ENCODE data around the gene EDDM3A.
"Not testable (repeated sequence)": the region's sequence is repeated elsewhere in the genome, so short reads cannot be mapped to it uniquely, and the experiment has no call there.

The EDDM3A gene, protein sequence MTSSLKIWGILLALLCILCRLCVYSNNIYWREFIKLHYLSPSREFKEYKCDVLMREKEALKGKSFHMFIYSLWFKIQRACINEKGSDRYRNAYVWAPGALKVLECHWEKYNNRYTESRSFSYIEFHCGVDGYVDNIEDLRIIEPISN

DNA sequence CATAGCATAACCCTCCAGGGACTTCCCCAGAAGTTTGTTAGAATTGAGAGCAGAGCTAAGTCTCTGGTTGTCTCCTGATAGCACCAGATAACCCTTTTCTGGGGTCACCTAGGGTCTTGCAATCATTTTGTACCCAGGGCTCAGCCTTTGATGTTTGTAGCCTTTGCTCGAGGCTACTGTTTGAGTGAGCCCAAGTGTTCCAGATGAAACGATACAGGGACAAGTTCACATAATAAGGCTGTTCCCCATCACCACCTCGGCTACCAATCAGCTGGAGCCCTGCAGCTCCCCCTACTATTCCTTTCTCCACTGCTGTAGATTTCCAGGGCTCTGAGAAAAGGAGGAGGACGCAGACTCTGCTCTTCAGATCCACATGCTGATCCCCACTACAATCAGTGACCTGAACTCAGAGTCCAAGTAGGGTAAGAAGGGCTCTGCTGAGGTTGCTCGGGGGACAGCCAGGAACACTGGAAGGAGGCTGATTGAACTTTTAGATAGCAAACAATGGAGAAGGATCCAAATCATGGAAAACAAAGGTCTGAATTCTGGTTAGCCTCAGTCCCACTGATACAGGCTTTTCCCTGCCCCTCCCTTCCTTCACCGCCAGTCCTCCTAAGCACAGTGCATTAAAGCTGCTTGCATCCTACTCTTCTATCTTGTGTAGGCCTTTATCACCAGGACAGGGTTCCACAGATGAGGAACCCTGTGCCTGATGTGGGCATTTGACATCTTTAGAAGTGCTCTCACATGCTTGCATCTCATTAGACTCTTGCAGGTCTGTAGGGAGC is at the start of gene EDDM3A:
Gene EDDM3A, plus strand, starts transcription at position 317 of the 788 bp plus-strand sequence. CDS start 1,694 bp downstream, outside the sequence.
- DNase-seq = no peak

DNA sequence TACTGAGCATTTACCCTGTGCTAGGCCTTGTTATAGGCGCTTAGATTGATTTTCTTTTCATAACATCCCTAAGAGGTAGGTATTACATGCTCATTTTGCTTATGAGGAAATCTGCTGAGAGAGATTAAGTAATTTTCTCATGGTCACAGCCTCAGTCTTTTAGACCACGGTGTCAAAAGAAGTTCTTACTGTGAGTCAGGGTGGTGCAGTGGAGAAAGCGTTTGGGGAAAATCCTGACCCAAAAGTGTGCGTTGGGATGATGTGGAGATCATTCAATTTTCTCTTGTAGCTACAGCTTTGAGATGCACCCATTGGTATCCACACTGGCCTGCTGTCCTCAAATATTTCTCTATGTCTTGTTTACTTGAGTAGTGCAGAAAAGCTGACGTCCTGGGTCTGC is 48.9 kb upstream of the EDDM3A start:
- no peak for DNase-seq

DNA sequence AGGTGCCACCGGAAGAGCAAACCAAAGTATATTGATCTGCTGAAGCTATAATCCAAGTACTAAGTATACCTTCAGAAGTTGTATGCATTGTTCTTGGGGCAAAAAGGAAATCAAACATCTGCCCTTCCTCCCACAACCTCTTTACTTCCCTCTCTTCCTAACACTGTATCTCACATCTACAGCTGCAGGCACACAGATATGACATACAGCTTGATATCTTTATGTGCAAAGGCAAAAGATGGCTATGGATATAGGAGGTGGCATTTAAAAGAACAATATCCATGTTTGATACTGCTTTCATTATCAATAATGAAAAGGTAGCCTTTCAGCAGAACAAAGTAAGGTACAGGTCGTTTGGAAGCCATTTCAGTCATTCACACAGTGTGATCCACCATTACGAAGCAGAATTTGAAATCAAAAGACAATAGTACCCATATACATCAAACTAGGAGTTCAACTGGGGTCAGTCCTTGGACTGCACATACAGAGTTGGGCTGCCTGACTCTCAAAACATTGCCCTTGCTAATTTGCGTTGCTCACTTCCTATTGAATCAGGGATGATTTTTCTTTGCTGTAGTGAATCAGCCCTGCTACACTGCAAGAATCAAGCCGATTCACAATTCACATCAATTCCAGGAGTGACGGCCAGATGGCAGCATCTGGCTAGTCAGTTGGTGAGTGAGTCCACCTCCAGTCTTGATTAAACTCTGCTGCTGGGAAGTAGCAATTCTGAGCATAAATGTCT is 48.2 kb upstream of the EDDM3A start:
- peak; percentile 66 for DNase-seq

DNA sequence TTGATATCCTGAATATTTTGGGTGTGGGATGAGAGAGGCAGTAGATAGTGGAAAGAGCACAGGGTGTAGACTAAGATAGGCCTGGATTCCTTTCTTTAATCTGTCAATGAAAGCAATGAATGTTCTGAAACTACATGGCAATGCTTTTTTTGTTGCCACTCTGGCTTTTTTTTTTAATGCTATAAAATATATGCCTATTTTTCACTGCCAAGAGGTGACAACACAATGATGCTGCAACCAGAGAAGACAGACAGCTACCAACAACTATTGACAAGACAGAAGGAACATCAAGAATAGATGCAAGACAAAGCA is 47.7 kb upstream of the EDDM3A start:
- DNase-seq = no peak

DNA sequence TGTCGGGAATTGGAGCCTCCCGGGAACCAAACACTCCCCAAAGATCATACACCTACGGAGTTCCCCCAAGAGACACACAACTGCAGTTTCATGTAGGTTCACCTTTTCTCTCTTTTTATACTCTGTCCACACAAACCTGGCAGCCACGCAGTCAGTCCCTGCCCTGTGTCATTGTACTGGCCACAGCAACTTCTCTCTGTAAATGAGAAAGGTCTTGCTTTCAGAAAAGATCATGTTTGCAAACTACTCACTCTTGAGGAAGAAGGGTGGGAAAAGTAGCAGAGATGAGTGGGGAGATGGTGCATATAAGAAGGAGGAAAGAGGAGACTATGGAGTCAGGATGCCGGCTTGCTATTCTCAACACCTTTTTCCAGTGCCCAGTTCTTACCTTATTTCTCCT is 46.8 kb upstream of the EDDM3A start:
- DNase-seq = no peak

DNA sequence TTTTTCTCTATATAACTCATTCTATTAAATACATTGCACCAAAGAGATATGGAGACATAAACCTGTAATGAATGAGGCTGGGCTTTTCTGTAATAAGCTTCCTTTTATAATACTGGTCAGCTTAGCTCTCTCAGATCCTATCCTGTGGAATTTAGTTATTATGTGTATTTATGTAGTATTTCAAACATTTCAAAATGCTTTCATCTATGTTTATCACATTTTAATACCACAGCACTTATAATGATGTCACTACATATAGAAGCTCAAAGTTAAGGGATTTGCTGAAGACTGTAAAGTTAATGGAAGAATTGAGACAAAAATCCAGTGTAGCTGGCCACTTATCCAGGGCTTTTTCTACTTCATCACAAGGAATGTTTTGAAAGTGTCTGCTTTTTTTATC is 45.8 kb upstream of the EDDM3A start:
- DNase-seq = no peak

DNA sequence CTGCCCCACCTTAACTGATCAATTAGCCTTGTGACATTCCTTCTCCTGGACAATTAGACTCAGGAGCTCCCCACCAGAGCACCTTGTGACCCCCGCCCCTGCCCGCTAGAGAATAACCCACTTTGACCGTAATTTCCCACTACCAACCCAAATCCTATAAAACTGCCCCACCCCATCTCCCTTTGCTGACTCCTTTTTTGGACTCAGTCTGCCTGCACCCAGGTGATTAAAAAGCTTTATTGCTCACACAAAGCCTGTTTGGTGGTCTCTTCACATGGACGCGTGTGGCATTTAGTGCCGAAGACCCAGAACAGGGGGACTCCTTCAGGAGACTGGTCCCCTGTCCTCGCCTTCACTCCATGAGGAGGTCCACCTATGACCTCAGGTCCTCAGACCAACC is 44.7 kb upstream of the EDDM3A start:
- not testable (repeated sequence) for DNase-seq

DNA sequence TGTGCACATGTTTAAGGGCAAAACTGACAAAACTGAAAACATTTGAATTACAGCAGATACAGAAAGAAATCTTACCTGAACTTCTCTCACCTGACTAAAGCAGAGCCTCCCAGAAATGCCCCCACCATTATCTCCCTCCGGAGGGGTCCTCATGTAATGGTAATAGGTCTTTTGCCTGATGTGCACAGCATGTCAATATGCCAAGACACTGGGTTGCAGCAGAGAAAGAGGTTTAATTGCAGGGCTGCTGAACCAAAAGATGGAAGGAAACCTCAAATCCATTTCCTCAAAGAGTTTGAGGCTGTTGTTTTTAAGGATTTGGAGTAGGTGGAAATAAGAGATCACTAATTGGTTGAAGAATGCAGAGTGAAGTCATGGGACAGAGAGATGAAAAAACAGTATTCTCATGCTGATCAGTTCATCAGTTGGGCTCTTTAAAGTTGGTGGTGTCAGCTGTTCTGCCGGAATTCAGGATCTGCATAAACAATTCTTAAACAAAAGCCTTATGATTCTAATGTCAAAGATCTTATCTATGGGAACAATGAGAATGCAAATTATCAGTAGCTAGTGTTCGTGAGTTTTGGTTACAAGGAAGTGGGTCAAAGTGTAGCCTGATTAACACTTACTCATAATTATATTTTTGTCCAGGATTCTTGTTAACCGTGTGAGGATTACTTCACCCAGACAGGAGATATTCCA is 38.9 kb upstream of the EDDM3A start:
- DNase-seq = no peak

DNA sequence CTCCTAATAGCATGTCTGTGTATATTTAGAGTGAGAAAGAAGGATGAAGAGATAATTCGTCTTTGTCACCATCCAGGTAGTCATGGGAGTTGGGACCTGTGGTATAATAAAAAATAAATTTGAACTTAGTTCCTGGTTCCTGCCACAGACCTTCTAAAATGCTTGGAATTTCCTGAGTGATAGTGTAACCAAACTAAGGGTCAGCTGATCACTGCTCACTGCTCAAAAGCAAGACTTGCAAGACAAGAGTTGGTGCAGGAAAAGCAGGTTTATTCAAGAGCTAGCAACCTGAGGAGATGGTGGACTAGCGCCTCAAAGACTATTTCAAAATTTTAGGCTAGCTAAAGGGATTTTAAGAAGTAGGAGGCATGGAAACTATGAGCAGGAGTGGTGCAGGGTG is 38.1 kb upstream of the EDDM3A start:
- no peak for DNase-seq

DNA sequence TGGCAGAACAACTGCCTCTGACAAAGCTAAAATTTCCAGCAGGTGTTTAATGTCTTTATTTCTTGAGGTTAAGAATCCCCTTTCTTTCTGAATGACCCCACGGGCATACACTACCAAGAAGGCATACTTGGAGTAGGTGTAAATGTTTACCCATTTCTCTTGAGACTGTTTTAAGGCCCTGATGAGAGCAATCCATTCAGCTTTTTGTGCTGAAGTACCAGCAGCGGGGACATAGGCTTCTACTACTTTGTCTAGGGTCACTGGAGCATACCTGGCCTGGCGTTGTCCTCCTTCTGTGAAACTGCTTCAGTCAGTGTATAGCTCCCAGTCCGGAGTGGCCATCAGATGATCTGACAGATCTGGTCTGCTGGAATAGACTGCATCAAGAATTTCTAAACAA is 34.4 kb upstream of the EDDM3A start:
- no peak for DNase-seq

DNA sequence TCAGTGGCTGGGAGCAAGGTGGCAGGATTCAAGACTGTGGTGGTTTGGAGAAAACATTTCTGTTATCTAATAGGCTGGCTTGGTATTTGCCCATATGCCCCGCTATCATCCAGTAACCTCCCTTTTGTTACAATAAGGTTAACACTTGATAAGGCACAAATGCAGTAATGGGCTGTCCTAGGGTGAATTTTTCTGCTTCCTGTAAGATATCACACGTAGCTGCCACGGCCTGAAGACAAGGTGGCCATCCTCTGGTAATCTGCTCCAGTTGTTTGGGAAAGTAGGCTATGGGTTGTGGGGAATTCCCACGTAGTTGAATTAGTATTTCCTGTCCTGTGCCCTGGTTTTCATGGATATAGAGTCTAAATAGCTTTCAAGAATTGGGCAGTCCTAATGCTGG is 34.0 kb upstream of the EDDM3A start:
- no peak for DNase-seq

DNA sequence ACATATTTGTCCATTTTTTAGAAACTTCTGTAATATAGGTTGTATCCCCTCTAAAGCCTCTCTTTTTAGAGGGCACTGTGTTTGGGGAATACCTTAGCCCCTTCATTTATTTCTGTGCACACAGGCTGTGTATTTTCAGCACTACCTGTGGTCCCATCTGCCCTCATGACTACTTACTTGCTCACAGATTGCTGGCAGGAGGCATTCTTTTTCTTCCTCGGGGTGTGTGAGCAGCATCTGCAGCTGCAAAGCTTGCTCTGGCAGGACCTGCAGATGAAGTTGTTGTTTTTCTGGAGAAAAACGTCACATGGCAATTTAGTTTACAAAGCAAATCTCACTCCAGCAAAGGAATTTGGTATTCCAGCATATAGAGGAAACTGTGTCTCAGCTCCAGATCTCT is 32.8 kb upstream of the EDDM3A start:
- DNase-seq = no peak

DNA sequence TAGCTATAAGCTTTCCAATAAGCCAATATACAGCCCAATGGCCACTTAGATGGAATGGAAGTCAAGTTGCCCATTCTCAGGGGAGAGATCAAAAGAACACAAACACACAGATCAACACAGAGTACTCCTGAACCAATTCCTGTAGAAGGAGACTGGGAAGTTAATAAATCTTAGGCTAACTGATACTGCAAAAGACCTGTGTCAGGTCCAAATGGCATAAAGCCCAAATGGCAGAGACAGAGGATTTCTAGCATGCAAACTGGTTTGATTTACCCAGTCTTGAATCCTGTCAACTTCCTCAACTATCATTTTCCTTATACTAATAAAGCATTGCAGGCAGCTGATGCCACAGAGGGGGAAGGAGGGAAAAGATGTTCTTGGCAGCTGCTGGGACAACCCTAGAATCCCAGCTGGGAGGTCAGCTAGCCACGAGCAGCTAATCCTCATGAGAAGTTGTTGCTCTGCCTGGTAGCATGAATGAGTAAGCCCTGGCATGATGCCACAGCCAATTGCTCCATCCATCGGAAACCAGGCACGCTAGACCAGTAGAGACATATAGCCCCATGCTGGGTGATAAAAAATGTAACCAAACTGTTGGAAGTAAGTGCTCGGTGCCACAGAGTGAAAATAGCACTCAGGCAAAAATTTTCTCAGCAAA is 31.0 kb upstream of the EDDM3A start:
- DNase-seq = no peak

DNA sequence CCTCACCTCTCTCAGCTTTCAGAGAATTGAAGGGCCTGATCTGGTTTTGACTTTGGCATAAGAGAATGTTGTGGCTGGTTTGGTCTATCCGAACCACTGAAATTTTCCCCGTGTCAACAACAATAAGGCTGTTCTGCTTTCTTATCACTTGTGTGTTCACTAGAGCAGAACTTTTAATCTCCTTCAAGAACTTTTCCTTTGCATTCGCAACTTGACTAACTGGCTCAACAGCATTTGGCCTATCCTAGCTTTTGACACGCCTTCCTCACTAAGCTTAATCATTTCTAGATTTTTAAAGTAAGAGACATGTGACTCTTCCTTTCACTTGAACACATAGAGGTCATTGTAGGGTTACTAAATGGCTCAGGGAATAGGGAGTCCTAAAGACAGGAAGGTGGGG is 25.9 kb upstream of the EDDM3A start:
- DNase-seq = no peak

DNA sequence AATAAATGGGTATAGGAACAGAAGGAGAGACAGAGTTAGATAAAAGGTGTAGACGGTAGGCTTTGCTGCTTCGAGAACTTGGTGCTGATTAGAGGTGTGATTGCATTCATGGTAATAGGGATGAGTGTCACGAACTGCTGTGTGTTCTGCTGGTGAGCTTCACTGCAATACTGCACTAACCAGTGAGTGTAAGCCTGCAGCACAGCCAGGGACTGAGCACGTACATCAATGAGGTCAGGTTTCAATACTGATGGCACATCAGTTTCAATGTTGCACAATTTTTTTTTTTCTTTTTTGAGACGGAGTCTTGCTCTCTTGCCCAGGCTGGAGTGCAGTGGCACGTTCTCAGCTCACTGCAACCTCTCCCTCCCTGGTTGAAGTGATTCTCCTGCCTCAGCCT is 24.9 kb upstream of the EDDM3A start:
- no peak for DNase-seq

DNA sequence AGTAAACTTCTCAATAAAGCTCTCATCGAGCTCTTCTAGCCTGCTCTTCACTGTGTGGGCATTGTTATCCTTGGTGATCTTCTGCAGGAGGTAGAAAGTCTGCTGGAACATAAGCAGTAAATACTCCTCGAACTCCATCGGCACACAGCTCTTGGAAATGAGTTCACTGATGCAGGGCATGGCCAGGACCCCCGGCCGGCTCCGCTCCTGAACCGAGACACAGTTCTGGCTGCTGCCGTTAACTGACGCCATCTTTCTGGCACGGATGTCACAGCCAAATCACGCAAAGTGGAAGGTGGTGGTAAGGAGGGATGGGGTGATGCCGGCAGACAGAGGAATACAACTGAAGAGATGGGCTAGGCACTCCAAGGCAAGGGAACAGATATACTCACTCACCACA is 23.7 kb upstream of the EDDM3A start:
- DNase-seq = no peak

DNA sequence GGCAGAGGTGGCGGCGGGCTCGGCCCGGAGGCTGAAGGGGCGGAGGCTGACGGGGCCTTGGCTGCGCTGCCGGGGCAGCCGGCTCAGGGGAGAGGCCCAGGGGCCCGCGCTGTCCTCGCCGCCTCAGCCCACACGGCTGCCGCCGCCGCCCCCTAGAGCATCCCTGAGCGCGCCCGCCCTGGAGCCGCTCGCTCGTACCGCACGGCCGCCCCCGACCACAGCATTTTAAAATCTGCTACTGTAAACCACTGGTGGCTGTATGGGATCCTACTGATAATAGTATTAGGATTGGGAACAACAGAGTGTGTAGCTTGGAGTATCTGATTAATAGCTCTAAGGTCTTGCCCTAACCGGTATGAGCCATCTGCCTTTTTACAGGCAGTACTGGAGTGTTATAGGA is 22.2 kb upstream of the EDDM3A start:
- no peak for DNase-seq

DNA sequence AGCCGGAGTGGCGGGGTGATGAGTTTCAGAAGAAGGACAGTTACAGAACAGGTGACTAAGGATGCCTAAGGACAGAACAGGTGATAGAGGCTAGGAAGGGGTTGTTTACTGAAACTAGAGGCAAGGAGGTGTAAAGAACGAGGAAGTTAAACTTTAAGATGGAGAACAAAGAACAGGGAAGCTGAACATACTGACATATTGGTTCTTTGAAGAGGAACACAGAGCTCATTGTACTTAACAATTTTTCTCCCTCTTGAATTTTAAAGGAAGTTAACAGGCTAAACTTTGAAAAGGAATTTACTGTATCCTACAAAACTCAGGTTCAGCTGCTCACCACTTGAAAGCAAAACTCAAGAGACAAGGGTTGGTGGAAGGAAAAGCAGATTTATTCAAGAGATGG is 19.6 kb upstream of the EDDM3A start:
- not testable (repeated sequence) for DNase-seq

DNA sequence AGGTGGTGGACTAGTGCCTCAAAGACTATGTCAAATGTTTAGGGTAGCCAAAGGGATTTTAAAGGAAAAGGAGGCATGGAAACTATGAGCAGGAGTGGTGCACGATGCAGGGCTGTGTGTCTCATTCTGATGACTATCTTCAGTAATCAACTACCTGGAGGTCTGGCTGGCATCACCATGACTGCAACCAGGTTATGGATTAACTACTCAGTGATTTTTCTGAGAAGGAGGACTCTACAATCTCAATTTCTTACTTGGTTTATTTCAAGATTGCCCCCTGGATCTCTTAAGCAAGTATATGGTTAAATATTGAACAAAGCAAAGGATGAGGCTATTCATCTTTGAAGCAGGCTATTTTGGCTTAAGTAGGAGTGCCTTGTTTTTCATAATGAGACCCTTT is 19.2 kb upstream of the EDDM3A start:
- DNase-seq = no peak

DNA sequence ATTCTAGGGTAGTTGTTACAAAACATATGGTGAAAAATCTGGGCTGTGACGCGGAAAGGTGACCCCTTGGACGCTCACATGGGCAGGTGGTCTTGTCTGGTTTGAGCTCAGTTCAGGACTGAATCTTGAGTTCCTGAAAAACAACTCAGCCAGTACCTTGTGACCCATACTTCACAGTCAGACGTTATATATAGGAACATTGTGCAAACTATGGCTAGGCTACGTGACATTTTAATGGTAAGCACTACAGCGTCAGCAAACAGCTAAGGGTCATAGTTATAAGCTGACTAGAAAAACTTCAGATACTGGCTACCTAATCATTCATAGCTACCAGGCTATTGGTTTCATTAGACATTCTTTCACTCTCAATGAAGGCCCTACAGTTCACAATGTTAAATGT is 14.8 kb upstream of the EDDM3A start:
- no peak for DNase-seq

DNA sequence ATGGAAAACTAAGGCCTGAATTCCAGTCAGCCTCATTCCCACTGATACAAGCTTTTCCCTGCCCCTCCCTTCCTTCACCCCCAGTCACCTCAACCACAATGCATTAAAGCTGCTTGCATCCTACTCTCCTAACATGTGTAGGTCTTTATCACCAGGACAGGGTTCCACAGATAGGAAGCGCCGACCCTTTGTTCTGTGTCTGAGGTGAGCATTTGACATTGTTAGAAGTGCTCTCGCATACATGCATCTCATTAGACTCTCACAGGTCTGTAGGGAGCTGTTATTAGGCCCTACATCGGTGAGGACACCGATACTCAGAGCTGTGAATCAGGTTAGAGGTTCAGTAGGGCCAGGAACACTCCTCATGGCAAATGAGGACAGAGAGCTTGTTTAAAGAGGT is 13.2 kb upstream of the EDDM3A start:
- no peak for DNase-seq

DNA sequence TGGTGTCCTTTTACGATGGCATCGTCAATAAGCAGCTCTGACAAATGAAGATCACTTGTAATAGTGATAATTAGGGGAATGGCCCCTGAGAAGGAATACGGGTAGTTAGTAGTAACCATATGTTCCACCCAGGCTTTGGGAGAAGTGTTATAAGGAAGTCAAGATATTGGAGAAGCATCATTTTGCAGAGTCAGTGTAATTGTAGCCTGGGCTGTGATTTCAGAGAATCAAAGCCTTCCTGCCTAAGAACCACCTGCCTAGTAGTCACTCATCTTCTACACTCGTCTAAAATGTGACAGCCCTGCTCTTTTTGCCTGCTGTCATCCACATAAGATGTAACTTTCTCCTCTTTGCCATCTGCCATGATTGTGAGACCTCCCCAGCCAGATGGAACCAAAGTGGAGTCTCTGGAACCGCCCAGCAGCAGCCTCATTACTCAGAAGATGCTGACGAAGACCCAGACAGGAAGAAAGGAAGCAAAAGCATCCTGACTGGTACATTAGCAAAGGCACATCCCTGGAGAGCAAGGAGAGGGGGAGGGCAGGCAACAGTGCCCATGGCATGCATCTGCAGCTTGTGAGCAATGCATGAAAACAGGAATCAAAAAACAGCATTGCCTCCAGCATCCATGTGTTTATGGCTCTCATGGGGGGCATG is 12.6 kb upstream of the EDDM3A start:
- DNase-seq = no peak

Data from RPMI8226 (cell line).